Activated T-cell treated with anti-CD3 and anti-CD28 coated beads, Interleukin-2, amount 50 U/mL, for 1 hour (primary cell): Measurements from ENCODE around the gene NUB1.

ENCODE experiments used
- DNase-seq: peaks from one replicate; pipeline ENCODE4 v3.0.0-alpha.2; 2020

NUB1 gene

DNA sequence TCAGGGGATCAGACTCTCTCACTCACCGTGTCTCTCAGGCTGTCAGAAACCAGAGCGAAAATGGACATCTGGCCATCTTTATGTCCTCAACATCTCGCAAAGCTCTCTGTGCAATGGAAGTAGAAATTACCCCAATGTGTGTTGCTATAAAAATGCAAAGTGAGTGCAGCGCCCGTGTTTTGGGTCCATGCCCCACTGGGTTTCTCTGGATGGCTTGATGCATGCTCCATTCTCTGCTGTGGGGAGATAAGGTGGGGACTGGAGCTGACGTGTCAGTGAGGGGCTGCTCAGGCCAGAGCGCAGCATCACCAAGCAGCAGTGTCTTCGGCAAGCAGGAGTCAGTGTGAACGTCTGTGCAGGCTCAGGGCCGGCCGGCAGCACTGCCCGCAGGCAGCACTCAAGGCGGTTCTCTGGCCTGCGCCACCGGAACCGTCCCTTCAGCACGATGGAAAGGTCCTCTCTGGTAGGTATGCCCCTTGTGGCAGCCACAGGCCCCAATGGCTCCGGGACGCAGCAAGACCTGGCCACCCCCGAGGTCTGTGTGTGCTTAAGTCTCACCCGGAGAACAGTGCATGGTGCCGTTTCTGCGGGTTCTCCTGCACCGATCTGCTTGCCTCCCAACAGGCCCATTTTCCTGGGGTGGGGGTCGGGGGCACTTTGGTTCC lies 38.1 kb downstream of the NUB1 start:
- no peak for DNase-seq

DNA sequence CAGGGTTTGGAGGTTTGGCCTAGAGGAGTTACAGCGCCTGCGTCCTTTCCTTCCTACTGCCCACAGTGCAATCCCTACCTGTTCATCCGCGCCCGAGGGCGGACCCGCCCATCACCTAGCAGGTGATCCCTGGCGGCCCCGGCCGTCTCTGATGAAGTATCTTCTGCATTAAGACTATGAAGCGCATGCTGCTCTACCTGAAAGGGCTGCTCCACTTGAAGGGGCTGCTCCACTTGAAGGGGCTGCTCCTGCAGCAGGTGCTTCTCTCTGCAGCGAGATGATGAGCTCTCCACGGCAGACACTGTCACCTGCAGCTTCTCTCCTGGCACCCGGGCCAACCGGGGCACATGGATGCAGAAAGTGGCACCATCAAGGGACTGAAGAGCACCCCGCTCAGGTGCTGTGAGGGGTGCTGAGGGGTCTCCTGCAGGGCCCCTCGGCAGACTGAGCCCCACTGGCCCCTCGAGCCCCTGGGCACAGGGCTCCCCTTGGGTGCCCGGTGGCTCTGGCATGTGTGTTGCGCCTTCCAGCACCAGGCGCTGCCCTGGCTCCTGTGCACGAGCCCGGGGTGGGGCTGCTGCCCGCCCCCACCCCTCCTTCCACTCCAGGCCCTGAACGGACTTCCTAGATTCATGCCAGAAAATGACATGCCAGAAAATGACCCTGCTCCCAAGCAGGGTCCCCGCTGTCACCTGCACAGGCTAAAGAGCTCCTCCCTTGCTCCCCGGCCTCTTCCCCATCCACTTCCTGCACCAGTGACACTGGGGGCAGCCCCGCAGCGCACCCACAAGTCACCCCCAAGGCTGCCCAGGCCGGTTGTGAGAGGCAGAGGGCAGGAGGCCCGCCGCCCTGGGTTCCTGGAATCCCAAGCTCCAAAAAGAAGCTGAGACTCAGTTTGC lies 38.8 kb downstream of the NUB1 start:
- DNase-seq = no peak

DNA sequence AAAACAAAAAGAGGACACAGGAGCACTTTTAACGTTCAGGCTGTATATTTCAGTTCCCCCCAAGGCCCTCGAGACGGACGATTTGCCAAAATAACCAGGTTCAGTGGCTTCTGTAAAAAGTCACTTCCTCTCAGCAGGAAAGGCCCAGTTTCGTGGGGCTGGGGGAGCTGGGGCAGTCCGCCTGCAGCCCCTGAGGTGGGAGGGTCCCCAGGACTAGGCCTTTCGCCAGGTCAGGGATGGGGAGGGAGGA lies 39.4 kb downstream of the NUB1 start:
- no peak for DNase-seq

DNA sequence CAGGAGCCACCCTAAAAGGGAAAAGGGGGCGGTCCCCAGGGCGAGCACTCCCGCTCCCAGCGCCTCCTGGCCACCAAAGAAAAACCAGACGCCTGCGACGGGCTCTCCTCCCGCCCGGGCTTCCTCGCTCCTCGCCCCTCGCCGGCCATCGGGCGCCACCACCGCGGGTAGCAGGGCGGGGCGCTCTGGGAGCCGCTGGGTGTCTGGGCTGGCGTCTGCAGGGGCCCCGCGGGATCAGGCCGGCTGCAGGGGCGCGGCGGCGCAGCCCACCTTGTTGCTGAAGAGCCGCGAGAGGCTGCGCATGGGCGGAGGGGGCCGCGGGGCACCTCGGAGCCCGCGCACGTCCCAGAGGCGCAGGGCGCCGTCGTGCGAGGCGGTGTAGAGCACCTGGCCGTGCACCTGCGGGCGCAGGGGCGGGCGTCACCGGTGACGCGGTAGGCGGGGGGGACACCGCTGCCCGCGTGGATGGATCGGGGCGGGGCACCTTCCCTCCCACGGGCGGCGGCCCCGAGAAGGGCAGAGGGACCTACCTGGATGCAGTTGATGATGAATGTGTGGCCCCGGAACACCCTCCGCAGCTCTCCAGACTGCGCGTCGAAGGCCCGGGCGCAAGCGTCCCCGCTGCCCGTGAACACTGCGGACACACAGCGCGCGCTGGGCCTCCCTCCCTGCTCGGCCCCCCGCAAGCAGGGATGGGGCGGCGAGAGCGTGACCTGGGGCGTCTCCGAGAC lies 39.9 kb downstream of the NUB1 start:
- peak; percentile 75 for DNase-seq

DNA sequence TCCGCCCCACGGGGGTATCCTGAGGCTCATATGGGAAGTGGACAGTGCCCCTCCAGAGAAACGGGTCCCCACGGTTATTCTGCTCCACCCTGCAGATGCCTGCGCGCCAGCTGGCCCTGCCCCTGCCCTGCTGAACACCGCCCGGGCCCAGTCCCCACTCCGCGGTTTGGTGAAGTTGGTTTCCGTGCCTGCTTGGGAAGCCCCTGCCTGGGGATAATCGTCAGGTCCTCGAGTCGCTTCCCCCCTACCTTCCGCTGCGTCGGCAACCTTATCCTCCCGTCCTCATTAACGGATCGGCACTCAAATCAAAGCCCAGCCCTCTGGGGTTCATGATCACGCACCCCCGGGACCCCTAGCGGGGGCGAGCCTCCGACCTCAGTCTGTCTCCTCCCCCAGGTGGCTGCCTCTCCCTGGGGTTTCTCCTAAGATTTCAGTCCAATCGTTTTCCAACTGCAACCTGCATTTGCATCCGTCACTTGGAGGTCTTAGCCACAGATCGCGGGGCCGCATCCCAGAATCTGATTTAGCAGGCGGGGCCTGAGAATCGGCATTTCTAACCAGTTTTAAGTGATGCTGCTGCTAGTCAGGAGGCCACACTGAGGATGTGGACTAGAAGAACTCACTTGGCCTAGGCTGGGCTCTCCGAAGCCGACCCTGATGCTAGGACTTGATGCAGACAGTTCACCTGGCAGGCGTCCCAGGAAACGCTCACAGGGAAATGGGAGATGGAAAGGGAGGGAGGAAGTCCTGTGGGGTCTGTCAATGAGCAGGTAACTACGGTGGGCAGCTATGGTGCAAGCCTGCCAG lies 40.7 kb downstream of the NUB1 start:
- peak; percentile 55 for DNase-seq

DNA sequence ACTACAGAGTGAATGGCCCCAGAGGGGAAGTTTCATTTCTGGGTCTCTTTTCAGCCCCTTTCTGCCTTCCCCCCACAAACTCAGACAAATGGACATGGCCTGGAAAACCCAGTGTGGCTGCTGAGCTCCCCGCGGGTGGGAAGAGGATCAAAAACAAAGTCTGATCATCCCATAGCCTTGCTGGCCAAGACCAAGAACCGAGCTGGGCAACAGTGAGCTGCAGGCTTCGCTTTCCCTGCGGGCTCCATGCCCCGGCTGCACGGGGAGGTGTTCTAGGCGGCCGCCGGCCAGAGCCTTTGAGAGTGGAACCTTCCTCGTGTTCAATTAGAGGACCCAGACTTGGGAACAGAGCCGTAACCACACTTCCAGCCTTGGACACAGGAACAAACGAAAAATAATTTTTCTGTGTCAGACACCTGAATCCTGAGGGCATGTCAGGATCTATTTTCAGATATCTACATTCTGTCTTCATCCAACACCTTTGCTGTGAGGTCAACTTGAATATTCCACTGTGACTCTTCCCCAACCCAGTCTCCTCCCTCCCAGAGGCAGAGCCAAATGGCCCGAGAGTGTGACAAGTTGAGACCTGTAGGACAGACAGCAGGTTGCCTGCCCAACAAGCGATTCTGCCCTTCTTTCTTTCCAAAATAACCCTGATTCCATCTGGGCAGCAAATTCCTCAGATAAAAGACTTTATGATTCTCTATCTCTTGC lies 42.2 kb downstream of the NUB1 start:
- no peak for DNase-seq

DNA sequence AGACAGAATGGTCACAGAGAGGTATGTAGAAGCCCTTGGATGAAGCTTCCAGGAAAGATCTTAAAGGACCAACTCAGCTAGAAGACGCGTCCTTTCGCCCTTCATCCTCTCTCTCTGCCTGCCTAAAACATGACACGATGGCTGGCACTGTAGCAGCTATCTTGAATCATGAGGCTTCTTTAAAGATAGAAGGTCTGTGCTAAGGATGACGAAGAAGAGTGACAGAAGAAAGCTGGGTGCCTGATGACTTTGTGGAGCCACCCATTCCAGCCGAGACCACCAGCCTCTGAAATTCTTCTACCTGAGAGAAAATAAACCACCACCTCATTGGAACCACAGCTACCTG lies 42.7 kb downstream of the NUB1 start:
- no peak for DNase-seq

DNA sequence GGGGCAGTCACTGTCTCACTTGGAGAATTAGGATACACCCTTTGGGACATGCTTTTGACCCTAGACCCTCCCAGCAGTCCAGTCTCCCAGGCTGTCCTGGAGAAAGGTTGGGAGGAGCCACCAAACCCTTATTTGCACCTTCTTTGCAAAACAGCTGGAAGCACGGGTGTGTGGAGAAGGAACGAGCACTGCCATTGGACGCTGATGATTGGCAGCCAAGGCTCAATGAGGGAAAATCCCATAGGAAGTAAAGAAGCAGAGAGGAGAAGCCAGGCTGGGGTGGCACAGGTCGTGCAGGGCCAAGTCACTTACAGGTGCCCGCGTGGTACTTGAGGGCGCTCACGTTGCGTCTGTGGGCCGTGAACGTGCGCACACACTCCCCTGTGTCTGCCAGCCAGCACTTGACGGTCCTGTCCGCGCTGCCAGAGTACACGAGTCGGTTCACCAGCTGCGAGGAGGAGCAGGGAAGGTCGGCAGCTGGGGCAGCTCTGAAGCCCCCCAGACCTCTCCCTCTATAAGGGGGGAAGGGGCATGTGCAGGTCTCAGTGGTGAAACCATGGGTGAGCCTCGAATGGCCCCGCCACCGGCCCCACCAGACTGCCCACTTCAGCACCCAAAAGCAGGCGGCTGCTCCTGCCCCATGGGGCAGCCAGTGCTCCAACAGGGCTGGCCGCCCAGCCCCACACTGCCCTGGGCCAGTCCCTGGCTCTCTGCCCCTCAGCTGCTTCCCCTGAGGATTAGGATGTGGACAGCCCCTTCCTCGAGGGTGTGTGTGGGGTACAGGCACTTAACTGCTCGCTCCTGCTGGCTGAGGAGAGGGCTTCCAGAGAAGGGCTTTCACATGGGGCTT lies 43.4 kb downstream of the NUB1 start:
- DNase-seq = no peak

DNA sequence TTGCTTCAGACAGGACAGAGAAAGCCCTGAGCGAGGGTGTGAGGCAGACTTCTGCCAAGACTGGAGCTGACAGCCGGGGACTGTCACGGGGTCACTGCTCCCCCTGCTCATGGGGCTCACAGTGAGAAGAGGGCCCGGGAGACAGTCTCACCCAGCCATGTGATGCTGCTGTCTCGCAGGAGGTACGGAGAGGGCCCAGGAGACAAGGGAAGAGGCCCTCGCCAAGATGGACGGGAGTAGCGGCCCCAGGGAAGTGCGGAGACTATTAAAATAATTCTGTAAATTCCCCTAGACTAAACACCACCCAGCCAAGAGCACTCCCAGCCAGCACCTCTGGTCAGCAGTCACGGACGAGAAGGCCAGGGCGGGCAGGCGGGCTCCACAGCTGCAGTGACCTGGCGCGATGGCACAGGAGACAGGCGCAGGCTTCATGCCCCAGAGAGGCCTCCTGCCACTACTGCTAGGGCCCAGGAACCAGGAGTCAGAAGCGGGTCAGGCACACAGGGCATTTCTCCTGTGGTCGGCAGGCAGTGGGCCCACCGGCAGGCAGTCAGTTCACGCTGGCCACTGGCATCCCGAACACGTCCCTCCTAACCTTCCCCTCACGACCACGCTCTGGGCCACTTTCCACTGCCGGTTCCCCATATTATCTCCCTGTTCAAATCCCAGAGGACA lies 44.2 kb downstream of the NUB1 start:
- DNase-seq = no peak

DNA sequence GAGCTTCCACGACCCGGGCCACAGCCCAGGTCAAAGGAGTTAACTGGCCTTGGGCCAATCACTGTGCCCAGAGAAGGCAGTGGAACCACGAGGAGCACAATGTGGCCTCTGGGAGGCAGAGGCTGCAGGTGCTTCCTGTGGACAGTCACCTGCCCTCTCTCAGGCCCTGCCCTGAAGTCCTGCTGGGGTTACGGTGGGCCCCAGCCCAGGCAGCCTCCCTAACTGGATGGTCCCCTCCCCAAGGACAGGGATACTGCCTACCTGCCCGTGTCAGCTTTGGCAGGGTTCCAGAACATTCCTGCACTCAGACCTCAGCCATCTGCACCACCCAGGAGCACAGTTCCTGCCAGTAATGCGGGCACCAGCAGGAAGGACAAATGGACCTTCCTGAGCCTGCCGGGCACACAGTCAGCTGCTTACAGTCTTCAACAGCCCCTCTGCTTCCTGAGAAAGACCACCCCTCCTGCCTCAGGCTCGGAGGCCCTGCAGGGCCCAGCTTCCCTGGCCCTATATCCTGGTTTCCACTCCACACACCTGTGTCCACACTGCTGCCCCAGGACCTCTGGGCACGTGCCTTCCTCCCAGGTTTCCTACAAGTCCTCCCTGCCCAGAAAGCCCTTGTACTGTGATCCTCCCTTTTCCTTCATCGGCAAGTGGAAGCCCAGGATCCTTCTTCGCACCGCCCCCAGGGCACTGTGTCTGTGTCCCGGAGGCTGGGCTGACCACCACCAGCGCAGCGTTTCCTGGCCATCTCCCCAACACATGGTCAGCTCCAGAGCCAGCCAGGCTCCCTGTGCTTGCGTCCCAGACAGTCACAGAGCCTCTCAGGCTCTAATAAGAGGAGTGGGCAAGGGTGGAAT lies 44.9 kb downstream of the NUB1 start:
- DNase-seq = no peak

DNA sequence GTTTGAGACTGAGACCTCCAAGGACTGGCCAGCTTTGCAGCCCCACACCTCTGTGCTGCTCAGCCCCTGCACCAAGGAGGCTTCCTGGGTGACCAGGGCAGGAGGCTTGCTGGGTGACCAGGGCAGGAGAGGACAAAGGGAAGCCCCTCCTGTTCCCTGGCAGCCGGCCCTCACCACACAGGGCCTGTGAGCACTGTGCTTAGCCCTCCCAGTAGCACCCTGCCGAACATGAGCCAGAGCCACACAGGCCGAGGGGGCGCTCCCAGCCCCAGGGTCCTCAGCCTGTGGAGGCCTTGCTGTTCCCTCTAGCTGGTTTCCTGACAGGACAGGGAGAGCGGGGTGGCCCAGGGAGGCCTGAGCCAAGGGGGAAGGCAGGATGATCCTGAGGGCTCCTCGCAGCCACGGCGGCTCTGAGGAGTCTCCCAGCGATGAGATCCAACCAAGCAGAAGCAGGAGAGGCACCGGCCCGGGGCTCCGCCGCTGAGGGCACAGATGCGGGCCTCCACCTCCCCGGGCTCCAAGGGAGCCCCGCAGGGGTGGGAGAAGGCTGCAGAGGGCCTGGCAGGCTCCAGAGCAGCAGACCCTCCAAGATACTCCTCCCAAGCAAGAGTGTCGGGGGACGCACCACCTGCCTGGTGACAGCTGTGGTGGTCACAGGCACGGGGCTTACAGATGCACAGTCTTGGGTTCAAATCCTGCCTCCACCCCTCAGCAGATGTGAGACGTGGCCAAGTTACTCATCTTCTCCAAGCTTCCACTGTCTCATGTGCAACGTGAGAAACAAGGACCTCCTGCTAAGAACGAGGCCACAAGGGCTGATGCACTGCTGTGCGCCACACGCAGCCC lies 45.8 kb downstream of the NUB1 start:
- DNase-seq = no peak

DNA sequence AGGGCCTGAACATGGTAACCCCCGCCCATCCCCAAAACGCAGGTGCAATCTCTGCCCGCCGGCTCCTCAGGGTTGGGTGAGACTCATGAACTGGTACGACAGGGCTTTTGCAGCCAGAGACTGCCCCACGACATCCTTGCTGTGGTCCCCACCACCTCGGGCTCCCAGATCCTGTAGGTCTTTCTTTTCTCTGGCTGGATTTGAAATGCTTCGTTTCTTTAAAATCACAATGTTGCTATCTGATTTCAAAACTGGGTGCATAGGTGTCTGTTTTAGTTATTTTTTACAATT lies 46.3 kb downstream of the NUB1 start:
- DNase-seq = no peak

DNA sequence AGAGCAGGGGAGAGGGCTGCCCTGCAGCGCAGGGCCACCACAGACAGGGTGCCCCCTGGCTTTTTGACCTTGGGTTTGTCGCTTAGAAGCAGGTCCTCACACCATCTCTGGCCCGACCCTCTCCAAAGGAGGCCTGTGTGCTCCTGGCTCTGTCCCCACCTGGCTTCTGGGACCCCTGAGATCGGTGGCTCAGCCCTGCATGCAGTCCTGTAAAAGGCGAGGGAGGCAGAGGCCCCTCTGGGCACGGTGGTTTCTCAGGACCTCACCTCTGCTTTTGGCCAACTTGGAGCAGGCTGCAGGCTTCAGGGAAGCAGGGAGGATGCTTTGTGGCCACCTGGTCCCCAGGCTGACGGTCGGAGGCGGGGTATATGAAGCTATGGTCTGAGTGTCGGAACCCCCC lies 46.8 kb downstream of the NUB1 start:
- no peak for DNase-seq

DNA sequence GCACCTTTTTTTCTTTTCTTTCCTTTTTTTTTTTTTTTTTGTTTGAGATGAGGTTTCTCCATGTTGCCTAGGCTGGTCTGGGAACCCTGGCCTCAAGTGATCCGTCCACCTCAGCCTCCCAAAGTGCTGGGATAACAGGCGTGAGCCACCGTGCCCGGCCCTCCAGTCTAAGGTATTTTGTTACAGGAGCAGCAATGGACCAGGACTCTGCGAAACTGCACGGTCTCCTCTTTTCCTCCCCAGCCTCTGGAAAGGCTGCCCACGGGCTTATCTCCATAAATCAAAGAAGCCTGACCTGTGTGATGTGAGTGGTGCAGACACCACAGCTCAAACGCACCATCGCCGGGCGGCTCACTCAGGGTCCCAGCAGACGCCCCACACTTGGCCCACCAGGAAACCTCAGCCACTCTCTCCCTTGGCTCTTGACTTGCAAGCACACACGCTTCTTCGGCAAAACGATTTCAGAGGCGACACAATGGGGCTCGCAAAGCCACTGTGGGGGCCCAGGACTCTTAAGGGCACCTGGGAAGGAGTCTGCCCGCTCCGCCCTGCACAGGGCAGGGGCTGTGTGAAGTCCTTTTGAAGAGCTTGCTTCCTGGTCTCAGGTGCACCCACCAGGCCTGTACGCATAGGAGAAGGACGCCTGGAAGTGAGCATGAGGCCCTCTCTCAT lies 47.6 kb downstream of the NUB1 start:
- no peak for DNase-seq

DNA sequence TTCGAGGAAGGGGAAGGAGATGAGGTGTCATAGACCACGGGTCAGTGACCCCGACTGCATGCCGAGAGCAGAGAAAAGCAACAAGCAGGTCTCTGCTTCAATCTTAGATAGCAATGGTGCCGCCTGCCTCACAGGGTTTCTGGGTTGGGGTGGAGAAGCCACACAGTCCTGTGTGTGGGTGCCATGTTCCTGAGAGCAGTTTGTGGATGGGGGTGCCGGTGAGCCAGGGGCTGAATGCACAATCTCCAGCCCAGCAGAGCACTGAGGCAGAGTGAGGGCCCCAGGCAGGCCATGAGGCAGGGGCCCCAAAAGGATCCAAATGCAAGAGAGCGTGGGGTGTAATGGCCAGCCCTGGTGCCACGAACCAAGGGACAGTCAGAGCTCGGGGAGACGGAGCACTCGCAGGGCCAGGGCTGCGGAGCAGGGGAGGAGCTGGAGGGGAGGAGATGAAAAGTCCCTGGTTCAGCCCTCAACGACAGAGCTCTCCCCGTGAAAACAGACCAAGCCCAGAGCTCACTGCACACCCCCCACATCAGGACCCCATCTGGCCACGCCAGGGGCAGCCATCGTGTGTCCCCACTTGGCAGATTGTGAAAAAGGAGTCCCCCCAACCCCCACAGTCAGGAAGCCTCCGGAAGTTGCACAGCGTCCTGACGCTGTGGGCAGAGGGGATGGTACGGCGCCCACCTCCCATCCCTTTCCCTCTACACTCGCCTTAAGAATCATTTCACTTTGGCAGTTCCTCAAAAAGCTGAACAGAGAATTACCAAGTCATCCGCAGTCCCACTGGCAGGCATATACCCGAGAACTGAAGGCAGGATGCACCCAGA lies 48.4 kb downstream of the NUB1 start:
- DNase-seq = no peak

DNA sequence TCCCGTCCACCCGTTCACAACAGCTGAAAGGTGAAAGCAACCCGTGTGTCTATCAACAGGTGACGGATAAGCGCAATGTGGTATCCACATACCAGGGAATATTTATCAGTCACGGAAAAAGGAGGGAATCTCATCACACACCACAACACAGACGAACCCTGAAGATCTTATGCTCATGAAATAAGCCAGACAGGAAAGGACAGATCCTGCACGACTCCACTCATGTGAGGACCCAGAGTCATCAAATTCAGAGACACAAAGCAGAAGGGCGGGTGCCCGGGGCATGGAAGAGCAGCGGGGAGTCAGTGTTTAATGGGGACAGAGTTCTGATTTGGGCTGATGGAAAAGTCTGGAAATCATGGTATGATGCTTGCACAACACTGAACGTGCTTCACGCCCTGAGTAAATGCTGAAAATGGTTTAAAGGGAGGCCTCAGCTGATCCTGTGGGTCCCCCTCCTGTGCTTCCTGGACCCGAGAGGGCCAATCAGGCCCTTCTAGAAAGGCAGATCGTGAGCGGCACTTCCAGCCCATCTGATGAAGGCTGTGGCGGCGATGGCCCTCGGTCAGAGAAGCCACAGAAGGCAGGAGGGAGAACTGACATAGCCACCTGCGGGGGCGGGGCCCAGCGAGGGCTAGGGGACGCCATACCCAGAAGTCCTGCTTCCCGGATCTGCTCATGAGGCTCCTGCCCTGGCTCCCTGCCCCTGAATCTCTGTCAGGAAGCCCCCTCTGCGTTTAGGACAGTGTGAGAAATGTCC lies 49.2 kb downstream of the NUB1 start:
- no peak for DNase-seq

DNA sequence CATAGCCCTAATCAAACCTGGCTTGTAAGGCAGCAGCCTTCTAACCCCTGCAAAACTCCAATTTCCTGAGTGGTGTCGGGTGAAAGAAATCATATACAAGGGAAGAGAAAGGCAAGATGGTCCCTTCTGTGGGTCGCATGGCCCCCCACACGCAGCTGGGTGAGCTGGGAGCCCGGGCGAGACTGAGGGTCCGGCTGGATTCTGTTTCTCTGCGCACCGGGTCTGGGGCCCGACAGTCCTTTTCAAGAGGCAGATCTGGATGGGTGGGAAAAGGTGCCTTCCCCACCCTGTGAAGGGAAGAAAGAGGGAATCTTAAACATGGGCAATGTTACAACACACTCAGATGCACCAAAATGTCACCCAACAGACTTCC lies 49.7 kb downstream of the NUB1 start:
- DNase-seq = no peak
